Ramos (cell line): ENCODE data around the gene OSBPL2.

ENCODE experiments used
- in situ Hi-C: fragments of 300-500 bp; cut with MboI; formaldehyde crosslinking; loops from one replicate; pipeline ENCODE4 v1.14.3; 2022; ENCODE audit warnings: low sequenced_read_pairs; ENCODE audit not compliant: unreplicated experiment

The OSBPL2 gene

GRCh38 chr20:62330576-62331317 lies 92.4 kb downstream of the OSBPL2 start:
- in situ Hi-C loops: no loop called here

DNA sequence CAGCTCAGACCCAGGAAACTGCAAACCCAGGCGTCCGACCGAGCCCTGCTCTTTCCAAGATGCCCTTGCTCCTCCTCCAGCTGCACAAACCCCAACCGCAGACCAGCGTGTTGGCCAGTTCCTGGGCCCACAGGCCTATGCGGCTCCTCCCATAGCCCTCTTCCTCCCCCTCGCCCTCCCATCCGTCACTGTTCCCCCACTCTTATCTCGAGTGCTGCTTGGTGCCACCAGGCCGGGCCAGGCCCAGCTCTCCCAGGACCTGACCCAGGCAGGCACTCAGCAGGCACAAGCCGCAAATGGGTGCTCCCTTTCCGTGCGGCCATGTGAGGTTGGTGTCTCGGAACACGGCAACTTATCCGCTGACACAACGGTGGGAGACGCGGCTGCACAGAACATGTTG lies 93.0 kb downstream of the OSBPL2 start:
- in situ Hi-C loops: no loop called here

- in situ Hi-C loops: no loop called here
These were observed 94.1 kb downstream of the OSBPL2 start for GRCh38 chr20:62332421-62332820.

- in situ Hi-C loops: no loop called here
These were observed 94.9 kb downstream of the OSBPL2 start for GRCh38 chr20:62332989-62333819.

DNA sequence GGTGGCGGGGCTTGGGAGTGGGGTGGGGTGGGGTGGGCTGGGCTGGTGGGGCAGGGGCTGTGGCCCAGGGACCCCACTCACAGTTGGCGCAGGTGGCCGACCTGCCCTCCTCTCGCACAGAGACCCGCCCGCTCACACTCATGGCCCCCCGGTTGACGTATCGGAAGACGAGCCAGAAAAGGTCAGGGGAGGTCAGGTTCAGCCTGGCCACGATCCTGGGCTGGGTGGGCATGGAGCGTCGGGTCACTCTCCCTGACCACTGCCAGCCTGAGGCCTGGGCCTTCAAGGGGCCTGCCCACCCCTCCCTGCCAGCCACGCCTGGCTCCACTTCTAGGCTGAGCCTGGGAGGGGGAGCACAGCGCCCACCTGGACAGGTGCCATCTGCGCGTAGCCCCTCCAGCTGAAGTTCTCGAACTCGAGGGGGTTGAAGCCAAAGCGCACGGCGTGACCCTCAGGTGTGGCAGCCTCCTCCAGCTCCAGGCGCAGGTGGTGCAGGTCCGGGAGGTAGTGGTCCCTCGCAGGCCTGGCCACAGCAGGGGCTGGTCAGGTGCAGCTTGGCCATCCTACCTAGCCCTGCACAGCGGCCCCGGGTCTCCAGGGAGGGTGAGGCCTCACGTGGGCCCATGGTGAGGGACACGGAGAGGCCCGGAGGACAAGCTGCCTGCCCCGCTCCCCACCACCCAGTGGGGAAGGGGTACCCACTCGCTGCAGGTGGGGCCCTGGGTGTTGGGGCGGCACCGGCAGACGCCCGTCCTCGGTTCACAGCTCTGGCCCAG lies 95.7 kb downstream of the OSBPL2 start:
- in situ Hi-C loops: no loop called here

DNA sequence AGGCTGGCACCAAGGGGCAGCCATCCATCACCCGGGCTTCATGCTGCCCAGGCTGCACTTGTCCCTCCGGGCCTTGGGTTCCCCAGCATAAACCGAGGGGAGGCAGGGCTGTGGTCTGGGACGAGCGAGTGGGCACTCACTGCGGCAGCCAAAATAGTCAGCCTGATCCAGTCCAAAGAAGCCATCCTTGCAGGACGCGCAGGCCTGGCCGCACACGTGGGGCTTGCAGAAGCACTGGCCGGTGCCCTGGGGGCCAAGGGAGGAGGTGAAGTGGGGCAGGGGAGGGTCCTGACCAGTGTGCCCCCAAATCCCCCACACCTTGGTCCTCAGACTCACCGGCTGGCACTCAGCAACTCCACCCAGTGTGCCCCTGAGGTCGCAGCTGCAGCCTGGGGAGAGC lies 96.6 kb downstream of the OSBPL2 start:
- in situ Hi-C loops: no loop called here

DNA sequence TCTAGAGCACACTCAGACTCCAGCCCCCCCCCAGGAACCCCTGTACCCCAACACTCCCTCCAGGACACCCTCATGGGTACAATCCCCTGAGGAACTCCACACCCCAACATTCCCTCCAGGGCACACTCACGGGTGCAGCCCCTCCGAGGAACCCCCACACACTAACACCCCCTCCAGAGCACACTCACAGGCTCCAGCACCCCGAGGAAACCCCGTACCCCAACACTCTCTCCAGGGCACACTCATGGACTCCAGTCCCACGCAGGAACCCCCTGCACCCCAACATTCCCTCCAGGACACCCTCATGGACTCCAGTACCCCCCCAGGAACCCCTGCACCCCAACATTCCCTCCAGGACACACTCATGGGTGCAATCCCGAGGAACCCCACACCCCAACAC lies 97.2 kb downstream of the OSBPL2 start:
- in situ Hi-C loops: no loop called here

DNA sequence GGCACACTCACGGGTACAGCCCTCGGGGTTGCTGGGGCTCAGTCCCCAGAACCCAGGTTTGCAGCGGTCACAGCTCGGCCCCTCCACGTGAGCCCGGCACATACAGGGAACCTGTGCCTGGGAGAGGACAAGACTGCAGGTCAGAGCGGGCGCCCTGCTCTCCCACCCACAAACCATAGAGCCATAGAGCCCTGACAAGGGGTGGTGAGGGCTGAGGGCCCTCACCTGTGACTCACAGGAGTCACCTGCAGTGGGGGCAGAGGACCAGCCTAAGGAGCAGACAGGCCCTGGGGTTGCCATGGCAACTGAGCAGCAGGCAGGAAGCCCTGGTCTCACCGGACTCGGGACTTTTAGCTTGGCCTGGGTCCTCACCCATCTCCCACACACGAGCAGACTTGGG lies 98.0 kb downstream of the OSBPL2 start:
- in situ Hi-C loops: no loop called here

- in situ Hi-C loops: no loop called here
These were observed 98.6 kb downstream of the OSBPL2 start for GRCh38 chr20:62336775-62337557.

GRCh38 chr20:62337558-62338293 lies 99.4 kb downstream of the OSBPL2 start:
- in situ Hi-C loops: no loop called here

DNA sequence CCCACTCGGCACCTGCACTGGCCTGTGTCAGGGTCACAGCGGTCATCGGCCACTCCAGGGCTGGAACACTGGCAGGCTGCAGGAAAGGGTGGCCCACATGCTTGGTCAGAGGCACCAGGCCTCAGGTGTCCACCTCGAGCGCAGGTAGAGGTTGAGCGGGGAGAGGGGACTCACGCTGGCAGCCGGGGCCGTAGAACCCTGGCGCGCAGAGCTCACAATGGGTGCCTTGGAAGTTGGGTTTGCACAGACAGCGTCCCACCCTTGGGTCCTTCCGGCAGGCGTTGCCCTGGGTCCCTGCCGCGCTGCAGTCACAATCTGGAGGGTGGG lies 99.9 kb downstream of the OSBPL2 start:
- in situ Hi-C loops: no loop called here

DNA sequence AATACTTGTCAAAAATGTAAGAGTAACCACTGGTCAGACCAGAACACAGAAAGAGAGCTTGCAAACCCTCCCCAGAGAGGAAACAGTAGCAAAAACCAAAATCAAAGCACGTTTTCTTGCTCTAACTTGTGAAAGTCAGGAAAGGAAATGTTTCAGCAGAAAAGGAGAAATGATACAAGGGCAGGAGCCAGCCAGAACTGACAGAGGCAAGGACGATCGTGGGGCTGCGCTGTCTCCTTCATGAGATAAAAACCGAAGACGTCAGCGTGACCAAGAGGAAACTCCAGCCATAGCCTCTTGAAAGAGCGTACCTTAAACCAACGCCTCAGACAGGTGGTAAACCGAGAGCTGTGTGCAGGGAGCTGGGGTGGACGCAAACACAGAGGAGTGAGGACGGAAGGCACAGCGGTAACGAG lies 101.3 kb downstream of the OSBPL2 start:
- in situ Hi-C loops: no loop called here

- in situ Hi-C loops: no loop called here
These were observed 104.6 kb downstream of the OSBPL2 start for GRCh38 chr20:62342910-62343309.

GRCh38 chr20:62344092-62344491 lies 105.8 kb downstream of the OSBPL2 start:
- in situ Hi-C loops: no loop called here

- in situ Hi-C loops: no loop called here
These were observed 106.5 kb downstream of the OSBPL2 start for GRCh38 chr20:62344782-62345181.
